H1 (cell line): ENCODE data around the gene KCNMA1. TPM values are rescaled to one million over a fixed set of nuclear protein-coding genes. Genes with fewer than 3 reads are reported as not detected.

ENCODE experiments used
- polyA plus RNA-seq, 7 experiments: library from polyadenylated mRNA; depleted of rRNA in 3 of 7; stranded (reverse) in 5 of 7; unstranded in 2 of 7; fragments of >200 nt in 5 of 7; fragments of 200-250 nt in 2 of 7; gene quantifications; 1 replicate in 5 of 7; 2 replicates in 1 of 7; 4 replicates in 1 of 7; pipeline versions ENCODE4 v1.2.1 to v1.2.3, GENCODE V29; 2011 to 2013; ENCODE audit warnings: missing spikeins in 2 of 7, mixed read lengths in 2 of 7
- total RNA-seq: library from RNA; stranded (reverse); fragmentation: NEBNext Ultra II Directional; extraction: Animal tissue kit (Norgen Biotek cat#: 25700); gene quantifications from 2 replicates; pipeline ENCODE4 v1.2.1, GENCODE V29; 2021
- TF ChIP-seq, protein P1 (sequence below), 3 experiments: IDR thresholded peaks; 1 replicate in 2 of 3; 2 replicates in 1 of 3; pipeline versions ENCODE4 v1.5.1 to v1.6.1; 2011; ENCODE audit warnings: low read length in 3 of 3, mild to moderate bottlenecking in 3 of 3, inconsistent platforms in 2 of 3, low read depth in 1 of 3, moderate library complexity in 1 of 3; ENCODE audit not compliant: insufficient read depth in 1 of 3; ENCODE audit errors: control extremely low read depth in 1 of 3

KCNMA1 gene
- total and polyA plus RNA-seq, 2 of the 8 experiments (the other 6 are each of a cell fraction or from before 2014, with no cell fraction given) = 10.2 to 11.1 TPM

DNA sequence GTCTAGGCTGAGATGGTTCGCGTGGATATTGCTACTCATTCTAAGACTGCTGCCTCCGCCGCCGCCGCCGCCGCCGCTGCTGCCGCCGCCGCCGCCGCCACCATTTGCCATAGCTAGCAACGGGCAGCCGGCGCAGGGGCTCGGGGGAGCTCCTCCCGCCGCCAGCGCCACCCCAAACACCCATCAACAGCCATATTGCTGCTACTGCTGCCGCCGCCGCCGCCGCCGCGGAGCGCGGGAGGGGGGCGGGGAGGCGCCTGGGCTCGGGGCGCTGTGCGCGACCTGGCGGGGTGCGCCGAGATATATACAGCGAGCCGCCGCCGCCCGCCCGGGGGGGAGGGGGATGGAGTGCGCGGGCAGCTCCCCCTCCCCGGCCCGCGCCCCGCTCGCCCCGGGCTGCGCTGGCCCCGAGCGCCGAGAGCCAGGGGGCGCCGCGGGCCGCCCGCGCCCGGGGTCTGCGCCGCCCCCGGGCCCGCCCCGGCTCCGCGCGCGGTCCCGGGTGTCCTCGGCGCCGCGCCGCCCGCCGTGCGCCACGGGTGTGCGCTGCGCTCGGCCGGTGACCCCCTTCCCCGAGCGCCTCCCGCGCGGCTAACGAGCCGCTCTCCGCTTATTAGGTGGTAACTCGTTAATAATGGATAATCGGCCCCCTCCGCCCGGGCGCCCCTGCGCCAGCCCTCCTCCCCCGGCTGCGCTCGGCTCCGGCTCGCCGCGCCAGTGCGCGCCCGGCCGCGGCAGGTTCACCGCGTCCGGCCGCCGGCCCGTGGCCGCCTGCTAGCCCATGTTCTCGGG, at the start of gene KCNMA1 (continued):
- TF ChIP-seq, protein P1, sequence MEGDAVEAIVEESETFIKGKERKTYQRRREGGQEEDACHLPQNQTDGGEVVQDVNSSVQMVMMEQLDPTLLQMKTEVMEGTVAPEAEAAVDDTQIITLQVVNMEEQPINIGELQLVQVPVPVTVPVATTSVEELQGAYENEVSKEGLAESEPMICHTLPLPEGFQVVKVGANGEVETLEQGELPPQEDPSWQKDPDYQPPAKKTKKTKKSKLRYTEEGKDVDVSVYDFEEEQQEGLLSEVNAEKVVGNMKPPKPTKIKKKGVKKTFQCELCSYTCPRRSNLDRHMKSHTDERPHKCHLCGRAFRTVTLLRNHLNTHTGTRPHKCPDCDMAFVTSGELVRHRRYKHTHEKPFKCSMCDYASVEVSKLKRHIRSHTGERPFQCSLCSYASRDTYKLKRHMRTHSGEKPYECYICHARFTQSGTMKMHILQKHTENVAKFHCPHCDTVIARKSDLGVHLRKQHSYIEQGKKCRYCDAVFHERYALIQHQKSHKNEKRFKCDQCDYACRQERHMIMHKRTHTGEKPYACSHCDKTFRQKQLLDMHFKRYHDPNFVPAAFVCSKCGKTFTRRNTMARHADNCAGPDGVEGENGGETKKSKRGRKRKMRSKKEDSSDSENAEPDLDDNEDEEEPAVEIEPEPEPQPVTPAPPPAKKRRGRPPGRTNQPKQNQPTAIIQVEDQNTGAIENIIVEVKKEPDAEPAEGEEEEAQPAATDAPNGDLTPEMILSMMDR (IDR thresholded peaks at IDR 0.05; ENCODE audit: control extremely low read depth in 1 of 3, insufficient read depth in 1 of 3, low read depth in 1 of 3, low read length in 3 of 3) = no peak
- TF ChIP-seq, all 59 proteins: peak for 5
